Peyer's patch (tissue), 4 donors: ENCODE measurements around the gene ARFGAP3. TPM values are rescaled to one million over a fixed set of nuclear protein-coding genes. Genes with fewer than 3 reads are reported as not detected.

Experiments
- DNase-seq, 3 donors: peaks; one replicate each; pipeline ENCODE4 v3.0.0-alpha.2; 2017 to 2019
- H3K27ac ChIP-seq, 4 donors: fragments of 200-600 bp; sonication (generic); one replicate each; pipeline ENCODE4 v1.5.1; 2016 to 2019
- H3K27me3 ChIP-seq, 2 donors: fragments of 200-600 bp; sonication (generic); one replicate each; pipeline ENCODE4 v1.5.1; 2019
- H3K36me3 ChIP-seq, 3 donors: fragments of 200-600 bp; sonication (generic); one replicate each; pipeline ENCODE4 v1.5.1; 2016 to 2019
- H3K4me1 ChIP-seq, 4 donors: fragments of 200-600 bp; sonication (generic); one replicate each; pipeline ENCODE4 v1.5.1; 2016 to 2019
- H3K4me3 ChIP-seq, 4 donors: fragments of 200-600 bp; sonication (generic); 1 replicate in 3 of 4; 2 replicates in 1 of 4; pipeline ENCODE4 v1.5.1; 2016 to 2019; ENCODE audit warnings: mild to moderate bottlenecking in 1 of 4
- H3K9me3 ChIP-seq, 4 donors: fragments of 200-600 bp; sonication (generic); one replicate each; pipeline ENCODE4 v1.5.1; 2016 to 2019; ENCODE audit warnings: mild to moderate bottlenecking in 1 of 4
- CTCF ChIP-seq, 6 experiments: fragments of 450-650 bp in 4 of 6; fragments of 200-600 bp in 2 of 6; sonication (generic) in 1 of 6; IDR thresholded peaks; one replicate each; pipeline ENCODE4 v1.5.1; 2017 to 2019; ENCODE audit warnings: antibody characterized with exemption in 6 of 6, mild to moderate bottlenecking in 3 of 6, moderate library complexity in 1 of 6
- POLR2A ChIP-seq, 2 donors: fragments of 450-650 bp; IDR thresholded peaks; one replicate each; pipeline ENCODE4 v1.5.1; 2017; ENCODE audit warnings: antibody characterized with exemption in 2 of 2, mild to moderate bottlenecking in 2 of 2, moderate library complexity in 2 of 2
- total RNA-seq, 4 donors: library from RNA; depleted of rRNA; stranded (reverse); fragments of >200 nt; gene quantifications; one replicate each; pipeline ENCODE4 v1.1.0, GENCODE V29; 2016

The ARFGAP3 gene
- total RNA-seq, 4 donors from 2014 or later, result 31.4 to 87.0 (median 57.8) TPM

GRCh38 chr22:42868751-42869251 lies 11.7 kb upstream of the ARFGAP3 start:
- H3K9me3 ChIP-seq, result no peaks in the 10 kb centered on the region
- peak in 1 of 3 donors; percentile 49 for DNase-seq
- H3K36me3 ChIP-seq, result peaks cover 0 to 42% (median 0%) of the 10 kb centered on the region in 3 donors
- H3K4me3 ChIP-seq, result no peak overlapping the region
- no peaks in the 10 kb centered on the region for H3K4me1 ChIP-seq
- H3K27ac ChIP-seq, result no peak overlapping the region
- H3K27me3 ChIP-seq, result no peaks in the 10 kb centered on the region
- TF ChIP-seq CTCF (IDR thresholded peaks at IDR 0.05) (no peak), POLR2A (IDR thresholded peaks at IDR 0.05) (no peak)

DNA sequence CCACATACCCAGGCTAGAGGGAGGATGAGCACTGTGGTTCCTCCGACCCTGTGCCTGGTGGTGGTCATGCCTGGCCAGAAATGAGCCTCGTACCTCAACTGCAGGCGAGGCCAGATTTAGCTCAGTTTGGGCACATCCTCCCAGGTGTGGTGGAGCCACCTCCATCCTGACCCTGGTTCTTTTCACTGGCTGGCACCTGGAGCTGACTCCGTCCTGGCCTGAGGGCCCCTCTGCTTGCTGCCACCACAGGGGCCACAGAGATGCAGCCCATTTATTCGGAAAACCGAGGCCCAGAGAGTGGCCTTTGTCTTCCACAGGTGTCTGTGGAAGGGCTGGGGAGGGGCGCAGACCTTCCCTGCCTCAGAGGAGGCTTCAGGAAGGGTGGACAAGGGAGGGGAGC lies 9.0 kb upstream of the ARFGAP3 start:
- Histone ChIP-seq H3K4me1 (no peaks in the 10 kb centered on the region), H3K36me3 (peaks cover 0 to 15% (median 0%) of the 10 kb centered on the region in 3 donors), H3K4me3 (no peak overlapping the region), H3K9me3 (no peaks in the 10 kb centered on the region), H3K27me3 (no peaks in the 10 kb centered on the region), H3K27ac (no peak overlapping the region)
- no peak for DNase-seq
- TF ChIP-seq POLR2A (IDR thresholded peaks at IDR 0.05), result no peak
- TF ChIP-seq CTCF (IDR thresholded peaks at IDR 0.05), result no peak

DNA sequence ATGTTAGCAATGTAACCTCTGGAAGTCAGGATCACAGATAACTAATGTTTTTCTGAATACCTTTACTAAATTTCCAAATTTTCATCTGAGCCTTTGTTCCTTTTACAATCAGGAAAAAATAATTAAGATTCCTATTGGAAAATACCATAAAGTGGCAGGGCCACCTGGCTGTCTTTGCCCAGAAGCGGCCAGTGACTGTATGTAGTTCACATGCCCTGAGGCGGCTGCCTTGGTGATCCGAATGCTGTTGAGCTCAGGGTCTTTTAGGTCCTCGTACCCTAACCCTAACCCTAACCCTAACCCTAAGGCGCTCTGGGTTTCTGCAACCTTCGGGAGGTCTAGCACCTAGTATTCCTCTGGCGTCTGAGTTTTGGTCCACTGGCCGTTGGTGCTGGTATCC lies 8.5 kb upstream of the ARFGAP3 start:
- Histone ChIP-seq H3K36me3 (peaks cover 0 to 11% (median 0%) of the 10 kb centered on the region in 3 donors), H3K27me3 (no peaks in the 10 kb centered on the region), H3K4me3 (no peak overlapping the region), H3K9me3 (no peaks in the 10 kb centered on the region), H3K4me1 (no peaks in the 10 kb centered on the region), H3K27ac (no peak overlapping the region)
- DNase-seq, result no peak
- TF ChIP-seq CTCF (IDR thresholded peaks at IDR 0.05), result no peak
- no peak for TF ChIP-seq POLR2A (IDR thresholded peaks at IDR 0.05)

GRCh38 chr22:42863349-42863961 lies 6.4 kb upstream of the ARFGAP3 start:
- H3K4me3 ChIP-seq, result no peak overlapping the region

DNA sequence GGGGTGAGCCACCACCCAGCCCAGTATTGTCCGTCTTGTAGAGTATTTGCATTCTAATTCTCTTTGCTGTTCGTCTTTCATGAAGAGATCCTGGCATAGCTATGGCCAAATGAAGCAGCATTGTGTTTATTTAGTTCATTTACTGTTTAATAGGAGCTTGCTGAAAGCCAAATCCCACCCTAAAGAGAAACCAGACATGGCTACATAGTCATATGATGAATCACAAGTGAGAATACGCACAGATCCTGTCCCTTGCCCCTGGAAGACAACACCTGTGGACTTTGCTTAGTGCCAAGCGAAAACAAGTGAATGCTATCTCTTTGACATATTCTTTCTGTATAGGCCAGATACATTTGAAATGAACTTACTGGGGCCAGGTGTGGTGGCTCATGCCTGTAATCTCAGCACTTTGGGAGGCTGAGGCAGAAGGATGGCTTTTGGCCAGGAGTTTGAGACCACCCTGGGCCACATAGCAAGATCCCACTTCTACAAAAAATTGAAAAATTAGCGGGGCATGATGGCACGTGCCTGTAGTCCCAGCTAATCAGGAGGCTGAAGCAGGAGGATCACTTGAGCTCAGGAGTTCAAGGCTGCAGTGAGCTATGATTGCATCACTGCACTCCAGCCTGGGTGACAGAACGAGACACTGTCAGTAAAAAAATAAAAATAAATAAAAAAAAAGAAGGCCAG lies 5.1 kb upstream of the ARFGAP3 start:
- Histone ChIP-seq H3K27me3 (no peaks in the 10 kb centered on the region), H3K36me3 (no peaks in the 10 kb centered on the region), H3K4me3 (no peak overlapping the region), H3K4me1 (peaks cover 0 to 5% (median 0%) of the 10 kb centered on the region in 4 donors), H3K9me3 (no peaks in the 10 kb centered on the region), H3K27ac (peak overlapping the region in 3 of 4 donors; percentile 49 to 92 (median 75))
- TF ChIP-seq POLR2A (IDR thresholded peaks at IDR 0.05) (no peak), CTCF (IDR thresholded peaks at IDR 0.05) (no peak)
- DNase-seq, result peak in 1 of 3 donors; percentile 71

More at GRCh38 chr22:42863349-42863961, 6.4 kb upstream of the ARFGAP3 start:
- TF ChIP-seq CTCF (IDR thresholded peaks at IDR 0.05), result no peak
- no peak for TF ChIP-seq POLR2A (IDR thresholded peaks at IDR 0.05)
- Histone ChIP-seq H3K4me1 (no peaks in the 10 kb centered on the region), H3K27ac (peak overlapping the region in 1 of 4 donors; percentile 43), H3K36me3 (no peaks in the 10 kb centered on the region), H3K27me3 (no peaks in the 10 kb centered on the region), H3K9me3 (no peaks in the 10 kb centered on the region)
- no peak for DNase-seq
